ENCODE measurements around the gene TMEM184B. TPM values are rescaled to one million over a fixed set of nuclear protein-coding genes. Genes with fewer than 3 reads are reported as not detected.

TMEM184B gene
- total RNA-seq, 1 donor from 2014 or later, result 26.5 TPM

- H3K36me3 ChIP-seq, result no peaks in the 10 kb centered on the region
- peaks cover 5% of the 10 kb centered on the region for H3K27me3 Mint-ChIP-seq (ENCODE audit: insufficient read depth, low read depth)
- H4K20me1 ChIP-seq (ENCODE audit: low read depth), result peaks cover 17% of the 10 kb centered on the region
- H3K9me3 Mint-ChIP-seq, result peaks cover 3% of the 10 kb centered on the region
- no peaks in the 10 kb centered on the region for H3K4me1 ChIP-seq
- peaks cover 54% of the 10 kb centered on the region for H3K79me2 ChIP-seq (ENCODE audit: low read depth)
- no peak for DNase-seq (ENCODE audit: low spot score)
- H3K27me3 ChIP-seq, result no peaks in the 10 kb centered on the region
- no peaks in the 10 kb centered on the region for H3F3A ChIP-seq (ENCODE audit: low read depth)
- H3K36me3 Mint-ChIP-seq, result peaks cover 4% of the 10 kb centered on the region
- H2AFZ ChIP-seq (replicated peaks), result no peak overlapping the region
- H3K9ac ChIP-seq, result no peak overlapping the region
- H3K4me2 ChIP-seq, result no peak overlapping the region
- H3K4me3 ChIP-seq, result no peak overlapping the region
- no peak overlapping the region for H3K27ac ChIP-seq
- no peak overlapping the region for H3K27ac Mint-ChIP-seq
- H3K4me3 Mint-ChIP-seq, result no peak overlapping the region
- no peak for TF ChIP-seq CTCF (IDR thresholded peaks at IDR 0.05)
- no peak for TF ChIP-seq EZH2 (IDR thresholded peaks at IDR 0.05)
- no peak for TF ChIP-seq EZH2phosphoT487 (IDR thresholded peaks at IDR 0.05)
- H3K4me1 Mint-ChIP-seq, result peaks cover 5% of the 10 kb centered on the region
- no peaks in the 10 kb centered on the region for H3K9me3 ChIP-seq (ENCODE audit: low read depth)
These were observed 21.5 kb downstream of the TMEM184B start for GRCh38 chr22:38251341-38251692.

- Mint-ChIP-seq H3K4me3 (no peak overlapping the region), H3K9me3 (peaks cover 3% of the 10 kb centered on the region), H3K4me1 (peaks cover 5% of the 10 kb centered on the region), H3K27me3 (ENCODE audit: insufficient read depth, low read depth) (peaks cover 5% of the 10 kb centered on the region), H3K36me3 (peaks cover 4% of the 10 kb centered on the region), H3K27ac (no peak overlapping the region)
- Histone ChIP-seq H4K20me1 (ENCODE audit: low read depth) (peaks cover 17% of the 10 kb centered on the region), H3K27ac (no peak overlapping the region), H2AFZ (replicated peaks) (no peak overlapping the region), H3K4me1 (no peaks in the 10 kb centered on the region), H3F3A (ENCODE audit: low read depth) (no peaks in the 10 kb centered on the region), H3K9me3 (ENCODE audit: low read depth) (no peaks in the 10 kb centered on the region), H3K36me3 (no peaks in the 10 kb centered on the region), H3K27me3 (no peaks in the 10 kb centered on the region), H3K4me3 (no peak overlapping the region), H3K4me2 (no peak overlapping the region), H3K9ac (no peak overlapping the region), H3K79me2 (ENCODE audit: low read depth) (peaks cover 49% of the 10 kb centered on the region)
- DNase-seq (ENCODE audit: low spot score), result no peak
- TF ChIP-seq EZH2 (IDR thresholded peaks at IDR 0.05), result no peak
- TF ChIP-seq CTCF (IDR thresholded peaks at IDR 0.05), result no peak
- TF ChIP-seq EZH2phosphoT487 (IDR thresholded peaks at IDR 0.05), result no peak
These were observed 22.0 kb downstream of the TMEM184B start for GRCh38 chr22:38250643-38251340.

- Histone ChIP-seq H3K27ac (no peak overlapping the region), H3K36me3 (no peaks in the 10 kb centered on the region), H3K79me2 (ENCODE audit: low read depth) (peaks cover 41% of the 10 kb centered on the region), H3K9me3 (ENCODE audit: low read depth) (no peaks in the 10 kb centered on the region), H3K4me2 (no peak overlapping the region), H2AFZ (replicated peaks) (no peak overlapping the region), H3K4me3 (no peak overlapping the region), H3F3A (ENCODE audit: low read depth) (no peaks in the 10 kb centered on the region), H3K9ac (no peak overlapping the region), H3K27me3 (no peaks in the 10 kb centered on the region), H4K20me1 (ENCODE audit: low read depth) (peaks cover 17% of the 10 kb centered on the region), H3K4me1 (no peaks in the 10 kb centered on the region)
- DNase-seq (ENCODE audit: low spot score), result no peak
- peaks cover 5% of the 10 kb centered on the region for H3K27me3 Mint-ChIP-seq (ENCODE audit: insufficient read depth, low read depth)
- TF ChIP-seq EZH2phosphoT487 (IDR thresholded peaks at IDR 0.05) (no peak), CTCF (IDR thresholded peaks at IDR 0.05) (no peak), EZH2 (IDR thresholded peaks at IDR 0.05) (no peak)
- no peak overlapping the region for H3K27ac Mint-ChIP-seq
- H3K4me1 Mint-ChIP-seq, result peaks cover 5% of the 10 kb centered on the region
- H3K36me3 Mint-ChIP-seq, result peaks cover 4% of the 10 kb centered on the region
- no peak overlapping the region for H3K4me3 Mint-ChIP-seq
- peaks cover 3% of the 10 kb centered on the region for H3K9me3 Mint-ChIP-seq
These were observed 22.8 kb downstream of the TMEM184B start for GRCh38 chr22:38249803-38250642.
